Measurements from ENCODE around the gene CDH10.

CDH10 gene

DNA sequence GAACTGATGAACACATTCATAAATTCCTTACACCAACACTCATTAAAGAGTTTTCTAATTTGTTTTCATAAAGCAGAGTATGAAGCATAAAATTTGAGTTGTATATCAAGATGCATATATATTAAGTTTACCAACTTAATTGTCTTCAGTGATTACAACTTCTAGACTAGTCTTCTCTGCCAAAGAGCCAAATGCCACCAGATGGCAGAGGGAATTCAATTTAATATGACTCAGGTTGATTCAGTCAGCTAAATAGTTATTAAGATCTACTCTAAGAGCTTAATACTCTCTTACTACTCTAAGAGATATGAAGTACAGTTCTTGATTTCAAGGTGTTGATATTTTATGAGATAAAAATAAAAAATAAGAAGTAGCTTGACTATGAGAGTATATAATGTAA, 53.4 kb downstream of the CDH10 start:
- DNase-seq (ENCODE audit: low spot score), result no peak
- TF ChIP-seq, protein P1, sequence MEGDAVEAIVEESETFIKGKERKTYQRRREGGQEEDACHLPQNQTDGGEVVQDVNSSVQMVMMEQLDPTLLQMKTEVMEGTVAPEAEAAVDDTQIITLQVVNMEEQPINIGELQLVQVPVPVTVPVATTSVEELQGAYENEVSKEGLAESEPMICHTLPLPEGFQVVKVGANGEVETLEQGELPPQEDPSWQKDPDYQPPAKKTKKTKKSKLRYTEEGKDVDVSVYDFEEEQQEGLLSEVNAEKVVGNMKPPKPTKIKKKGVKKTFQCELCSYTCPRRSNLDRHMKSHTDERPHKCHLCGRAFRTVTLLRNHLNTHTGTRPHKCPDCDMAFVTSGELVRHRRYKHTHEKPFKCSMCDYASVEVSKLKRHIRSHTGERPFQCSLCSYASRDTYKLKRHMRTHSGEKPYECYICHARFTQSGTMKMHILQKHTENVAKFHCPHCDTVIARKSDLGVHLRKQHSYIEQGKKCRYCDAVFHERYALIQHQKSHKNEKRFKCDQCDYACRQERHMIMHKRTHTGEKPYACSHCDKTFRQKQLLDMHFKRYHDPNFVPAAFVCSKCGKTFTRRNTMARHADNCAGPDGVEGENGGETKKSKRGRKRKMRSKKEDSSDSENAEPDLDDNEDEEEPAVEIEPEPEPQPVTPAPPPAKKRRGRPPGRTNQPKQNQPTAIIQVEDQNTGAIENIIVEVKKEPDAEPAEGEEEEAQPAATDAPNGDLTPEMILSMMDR (IDR thresholded peaks at IDR 0.05; ENCODE audit: extremely low read depth, insufficient read depth, missing control alignments), result no peak
- in situ Hi-C loops (cut with MboI; ENCODE audit: low pct_unique_long_range_greater_than_20kb, low sequenced_read_pairs, unreplicated experiment), result no loop called here

DNA sequence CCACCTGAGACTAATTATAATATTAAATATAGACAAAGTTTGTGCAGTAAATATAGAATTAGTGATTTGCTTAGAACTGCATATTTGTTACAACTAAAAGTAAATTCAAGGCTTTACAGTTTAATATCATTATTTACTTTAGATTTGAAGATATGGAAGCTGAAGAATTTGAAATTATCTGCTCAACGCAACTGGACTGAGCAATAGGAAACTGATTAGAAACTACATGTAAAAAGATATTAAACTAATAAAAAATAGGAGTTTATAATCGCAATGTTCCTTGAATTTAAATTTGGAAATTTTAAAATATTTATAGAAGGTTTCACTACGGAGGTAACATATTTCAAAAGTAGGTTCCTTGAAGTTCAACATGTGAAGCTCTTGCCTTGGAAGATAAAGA, 55.2 kb downstream of the CDH10 start:
- TF ChIP-seq, protein P1 (IDR thresholded peaks at IDR 0.05; ENCODE audit: extremely low read depth, insufficient read depth, missing control alignments), result no peak
- in situ Hi-C loops (cut with MboI; ENCODE audit: low pct_unique_long_range_greater_than_20kb, low sequenced_read_pairs, unreplicated experiment), result no loop called here

DNA sequence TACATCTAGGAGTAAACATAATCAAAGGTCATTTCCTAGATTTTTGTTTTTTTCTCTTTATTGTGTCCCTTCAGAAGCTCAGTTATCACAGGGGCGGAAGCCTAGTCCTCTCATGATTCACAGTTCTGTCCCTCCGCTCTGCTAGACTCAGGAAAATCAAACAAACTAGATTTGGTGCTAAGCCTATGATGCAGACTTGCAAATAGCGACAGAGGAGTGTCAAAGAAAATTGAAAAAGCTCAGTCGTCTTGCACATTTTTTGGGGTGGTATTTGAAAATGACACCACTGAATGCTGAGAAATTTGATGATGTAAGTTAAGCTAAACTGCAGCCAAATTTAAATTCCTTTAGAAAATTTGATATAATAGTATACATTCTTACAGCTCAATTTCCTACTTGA, 59.0 kb downstream of the CDH10 start:
- no peak for DNase-seq (ENCODE audit: low spot score)
- in situ Hi-C loops (cut with MboI; ENCODE audit: low pct_unique_long_range_greater_than_20kb, low sequenced_read_pairs, unreplicated experiment), result no loop called here
- TF ChIP-seq, protein P1 (IDR thresholded peaks at IDR 0.05; ENCODE audit: extremely low read depth, insufficient read depth, missing control alignments), result no peak

More for the DNA sequence above, 55.2 kb downstream of the CDH10 start:
- no peak for DNase-seq (ENCODE audit: low spot score)

DNA sequence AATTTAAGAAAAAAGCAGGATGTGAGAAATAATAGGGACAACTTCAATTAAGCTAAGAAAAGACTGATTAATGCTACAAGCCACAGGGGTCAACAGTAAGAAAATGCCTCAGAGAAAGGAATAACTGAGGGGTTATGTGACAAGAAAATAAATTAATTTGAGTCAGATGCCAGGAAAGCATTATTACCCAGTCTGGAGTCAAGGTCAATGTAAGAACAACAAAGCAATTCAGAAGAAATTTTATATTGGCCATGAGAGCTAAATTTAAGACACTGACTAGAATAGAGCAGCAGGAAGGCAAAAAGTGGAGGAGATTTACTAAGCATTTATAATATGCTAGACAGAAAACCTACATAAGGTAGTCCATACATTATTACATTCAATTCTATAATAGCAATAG, 73.5 kb downstream of the CDH10 start:
- in situ Hi-C loops (cut with MboI; ENCODE audit: low pct_unique_long_range_greater_than_20kb, low sequenced_read_pairs, unreplicated experiment), result no loop called here
- DNase-seq (ENCODE audit: low spot score), result no peak
- TF ChIP-seq, protein P1 (IDR thresholded peaks at IDR 0.05; ENCODE audit: extremely low read depth, insufficient read depth, missing control alignments), result no peak

DNA sequence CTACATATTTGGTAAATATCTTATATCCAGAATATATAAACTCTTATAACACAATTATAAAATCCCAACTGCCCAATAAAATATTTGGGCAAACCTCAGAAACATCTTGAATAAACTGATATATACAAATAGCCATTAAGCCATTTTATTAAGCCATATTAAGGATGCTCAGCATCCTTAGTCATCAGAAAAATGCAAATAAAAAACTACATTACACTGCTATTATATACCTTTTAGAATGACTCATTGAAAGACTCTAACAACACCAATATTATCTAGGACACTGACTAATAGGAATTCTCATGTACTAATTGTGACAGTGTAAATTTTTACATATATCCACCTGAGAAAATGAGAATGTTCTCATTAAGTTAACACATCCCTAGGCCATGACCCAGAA, 77.8 kb downstream of the CDH10 start:
- TF ChIP-seq, protein P1 (IDR thresholded peaks at IDR 0.05; ENCODE audit: extremely low read depth, insufficient read depth, missing control alignments), result no peak
- in situ Hi-C loops (cut with MboI; ENCODE audit: low pct_unique_long_range_greater_than_20kb, low sequenced_read_pairs, unreplicated experiment), result no loop called here
- no peak for DNase-seq (ENCODE audit: low spot score)

DNA sequence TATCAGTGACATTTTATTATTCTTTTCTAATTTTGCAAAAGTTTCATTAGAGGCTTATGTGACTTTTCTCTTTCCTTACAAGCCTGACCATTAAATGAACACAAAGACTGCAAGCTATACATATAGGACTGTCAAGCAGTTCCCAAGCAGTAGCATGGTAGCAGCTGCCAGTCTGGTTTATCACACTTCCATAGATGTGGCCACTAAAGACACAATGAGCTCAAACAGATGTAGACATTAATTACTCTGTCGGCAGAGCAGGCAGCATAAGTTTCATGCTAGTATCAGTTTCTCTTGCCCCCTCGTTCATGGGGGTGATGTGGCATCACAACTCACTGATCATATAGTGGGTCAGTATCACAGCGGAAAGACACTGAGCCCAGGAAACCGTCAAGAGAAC, 89.5 kb downstream of the CDH10 start:
- no peak for DNase-seq (ENCODE audit: low spot score)
- in situ Hi-C loops (cut with MboI; ENCODE audit: low pct_unique_long_range_greater_than_20kb, low sequenced_read_pairs, unreplicated experiment), result no loop called here
- TF ChIP-seq, protein P1 (IDR thresholded peaks at IDR 0.05; ENCODE audit: extremely low read depth, insufficient read depth, missing control alignments), result no peak

DNA sequence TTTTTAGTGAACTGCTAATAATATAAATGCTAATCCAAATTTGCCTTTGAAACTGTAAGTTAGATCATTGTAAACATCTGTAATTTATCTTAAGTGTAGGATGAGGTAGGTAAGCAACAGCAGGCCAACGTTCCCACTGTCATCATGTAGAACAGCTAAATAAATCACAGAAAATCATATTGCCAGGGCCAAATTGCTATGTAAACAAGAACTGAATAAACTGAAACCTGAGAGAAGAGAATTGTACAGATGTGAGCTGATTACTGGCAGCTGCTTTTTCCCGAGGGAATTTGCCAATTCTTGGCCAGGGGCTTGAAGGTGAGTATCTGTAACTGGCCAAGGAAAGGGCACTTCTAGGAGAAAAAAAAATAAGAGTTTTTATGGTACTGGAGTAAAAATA, 97.6 kb downstream of the CDH10 start:
- TF ChIP-seq, protein P1 (IDR thresholded peaks at IDR 0.05; ENCODE audit: extremely low read depth, insufficient read depth, missing control alignments), result no peak
- no peak for DNase-seq (ENCODE audit: low spot score)
- in situ Hi-C loops (cut with MboI; ENCODE audit: low pct_unique_long_range_greater_than_20kb, low sequenced_read_pairs, unreplicated experiment), result no loop called here
